Breast epithelium (tissue), 4 donors: Measurements from ENCODE around the gene ACAA1. TPM values are rescaled to one million over a fixed set of nuclear protein-coding genes. Genes with fewer than 3 reads are reported as not detected.

ENCODE experiments used
- DNase-seq, 2 donors: peaks; one replicate each; pipeline ENCODE4 v3.0.0-alpha.2; 2019; ENCODE audit warnings: low spot score in 2 of 2
- H3K27ac ChIP-seq, 2 donors: fragments of 200-600 bp; sonication (generic) in 1 of 2; one replicate each; pipeline ENCODE4 v1.5.1; 2016 to 2019; ENCODE audit warnings: mild to moderate bottlenecking in 1 of 2
- H3K27me3 ChIP-seq, 2 donors: fragments of 200-600 bp; sonication (generic) in 1 of 2; one replicate each; pipeline versions ENCODE4 v1.5.1 to v1.6.0; 2017 to 2019; ENCODE audit warnings: control low read depth in 1 of 2, mild to moderate bottlenecking in 1 of 2
- H3K36me3 ChIP-seq: fragments of 200-600 bp; one replicate; pipeline ENCODE4 v1.5.1; 2019
- H3K4me1 ChIP-seq, 2 donors: fragments of 200-600 bp; sonication (generic); one replicate each; pipeline ENCODE4 v1.5.1; 2016 to 2019; ENCODE audit warnings: control low read depth in 1 of 2
- H3K4me3 ChIP-seq, 3 donors: fragments of 200-600 bp; sonication (generic); 1 replicate in 2 of 3; 2 replicates in 1 of 3; pipeline ENCODE4 v1.5.1; 2016 to 2019; ENCODE audit warnings: mild to moderate bottlenecking in 3 of 3, moderate library complexity in 2 of 3
- H3K9me3 ChIP-seq, 2 donors: fragments of 200-600 bp; sonication (generic) in 1 of 2; one replicate each; pipeline ENCODE4 v1.5.1; 2016 to 2019; ENCODE audit warnings: control low read depth in 1 of 2
- CTCF ChIP-seq, 3 donors: fragments of 450-650 bp; IDR thresholded peaks; one replicate each; pipeline ENCODE4 v1.5.1; 2016 to 2017; ENCODE audit warnings: antibody characterized with exemption in 3 of 3, mild to moderate bottlenecking in 3 of 3, moderate library complexity in 3 of 3
- POLR2A ChIP-seq: fragments of 450-650 bp; IDR thresholded peaks from one replicate; pipeline ENCODE4 v1.6.1; 2016; ENCODE audit warnings: antibody characterized with exemption, mild to moderate bottlenecking, moderate library complexity
- POLR2AphosphoS5 ChIP-seq, 3 donors: sonication (generic); formaldehyde crosslinking; IDR thresholded peaks; one replicate each; pipeline ENCODE4 v1.6.1; 2017; ENCODE audit warnings: antibody characterized with exemption in 3 of 3
- intact Hi-C: fragments of 100-400 bp; cut with DNase I; formaldehyde crosslinking; loops from one replicate; pipeline ENCODE4 v1.15.1; 2023; ENCODE audit warnings: low total_unique reads
- total RNA-seq, 3 donors: library from RNA; depleted of rRNA; stranded (reverse); fragments of >200 nt; gene quantifications; one replicate each; pipeline ENCODE4 v1.1.0, GENCODE V29; 2016

Gene ACAA1
- total RNA-seq, 3 donors from 2014 or later: 69.2 to 87.5 (median 83.9) TPM

- H3K27me3 ChIP-seq: no peaks in the 10 kb centered on the region
- H3K9me3 ChIP-seq: no peaks in the 10 kb centered on the region
- no peak for TF ChIP-seq POLR2AphosphoS5 (IDR thresholded peaks at IDR 0.05)
- TF ChIP-seq CTCF (IDR thresholded peaks at IDR 0.05): no peak
- no peak for TF ChIP-seq POLR2A
- H3K36me3 ChIP-seq: no peaks in the 10 kb centered on the region
- DNase-seq: peak in 1 of 2 donors; percentile 20
- no peaks in the 10 kb centered on the region for H3K4me1 ChIP-seq
- no peak overlapping the region for H3K4me3 ChIP-seq
- intact Hi-C loops: no loop called here
- H3K27ac ChIP-seq: no peak overlapping the region
These were observed 28.8 kb downstream of the ACAA1 start for GRCh38 chr3:38107911-38108648.

- DNase-seq: no peak
- no peak overlapping the region for H3K4me3 ChIP-seq
- H3K36me3 ChIP-seq: no peaks in the 10 kb centered on the region
- intact Hi-C loops: no loop called here
- TF ChIP-seq POLR2A (no peak), POLR2AphosphoS5 (IDR thresholded peaks at IDR 0.05) (no peak), CTCF (IDR thresholded peaks at IDR 0.05) (no peak)
- H3K9me3 ChIP-seq: no peaks in the 10 kb centered on the region
- H3K27me3 ChIP-seq: no peaks in the 10 kb centered on the region
- H3K27ac ChIP-seq: no peak overlapping the region
- no peaks in the 10 kb centered on the region for H3K4me1 ChIP-seq
These were observed 31.4 kb downstream of the ACAA1 start for GRCh38 chr3:38105525-38105924.

GRCh38 chr3:38102444-38102814, 34.5 kb downstream of the ACAA1 start:
- H3K4me1 ChIP-seq: no peaks in the 10 kb centered on the region
- H3K4me3 ChIP-seq: no peak overlapping the region
- DNase-seq: no peak
- H3K36me3 ChIP-seq: no peaks in the 10 kb centered on the region
- no peaks in the 10 kb centered on the region for H3K9me3 ChIP-seq
- intact Hi-C loops: no loop called here
- no peak overlapping the region for H3K27ac ChIP-seq
- no peak for TF ChIP-seq POLR2A
- TF ChIP-seq POLR2AphosphoS5 (IDR thresholded peaks at IDR 0.05): no peak
- TF ChIP-seq CTCF (IDR thresholded peaks at IDR 0.05): no peak
- no peaks in the 10 kb centered on the region for H3K27me3 ChIP-seq

- no peak overlapping the region for H3K27ac ChIP-seq
- no peak overlapping the region for H3K4me3 ChIP-seq
- no peak for DNase-seq
- no peaks in the 10 kb centered on the region for H3K36me3 ChIP-seq
- H3K4me1 ChIP-seq: no peaks in the 10 kb centered on the region
- no peaks in the 10 kb centered on the region for H3K27me3 ChIP-seq
- TF ChIP-seq POLR2AphosphoS5 (IDR thresholded peaks at IDR 0.05) (no peak), POLR2A (no peak), CTCF (IDR thresholded peaks at IDR 0.05) (no peak)
- intact Hi-C loops: no loop called here
- no peaks in the 10 kb centered on the region for H3K9me3 ChIP-seq
These were observed 35.0 kb downstream of the ACAA1 start for GRCh38 chr3:38101811-38102443.

- Histone ChIP-seq H3K4me3 (no peak overlapping the region), H3K4me1 (no peaks in the 10 kb centered on the region), H3K27ac (no peak overlapping the region), H3K27me3 (no peaks in the 10 kb centered on the region), H3K36me3 (no peaks in the 10 kb centered on the region), H3K9me3 (no peaks in the 10 kb centered on the region)
- TF ChIP-seq CTCF (IDR thresholded peaks at IDR 0.05) (no peak), POLR2A (no peak), POLR2AphosphoS5 (IDR thresholded peaks at IDR 0.05) (no peak)
- intact Hi-C loops: no loop called here
- DNase-seq: no peak
These were observed 36.4 kb downstream of the ACAA1 start for GRCh38 chr3:38100498-38100897.
